Measurements from ENCODE around the gene PID1.

Gene PID1

DNA sequence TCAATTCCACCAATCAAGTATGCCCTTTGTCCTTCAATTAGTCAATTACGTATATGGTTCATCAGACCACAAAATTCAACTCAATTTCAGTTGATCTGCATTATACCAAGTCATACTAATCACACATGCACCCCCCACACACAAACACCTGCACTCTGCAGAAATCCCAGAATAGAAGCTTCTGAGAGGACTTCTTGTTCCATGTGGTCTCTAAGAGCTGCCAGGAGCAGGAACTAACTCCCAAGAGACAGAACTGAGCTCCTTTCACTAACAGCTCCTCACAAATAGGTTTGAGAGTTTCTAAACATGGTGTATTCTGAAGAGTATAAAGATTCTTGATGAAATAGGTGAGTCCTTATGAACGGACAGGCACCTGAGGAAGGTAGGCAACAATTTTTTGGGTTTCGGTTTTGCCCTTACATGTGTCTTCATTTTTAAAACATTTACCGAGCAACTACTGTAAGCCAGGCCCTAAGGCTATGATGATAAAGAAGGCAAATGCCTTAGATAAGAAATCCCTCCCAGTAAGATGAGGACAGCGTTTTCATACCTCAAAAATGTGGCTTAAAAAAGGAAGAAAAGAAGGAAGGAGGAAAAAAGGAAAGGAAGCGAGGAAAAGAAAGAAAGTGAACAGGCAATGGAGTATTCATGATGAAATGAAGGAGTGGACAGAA lies 183.1 kb downstream of the PID1 start:
- no peak overlapping the region for H3K4me3 ChIP-seq (ENCODE audit: low read depth, low read length)
- TF ChIP-seq, protein P1, sequence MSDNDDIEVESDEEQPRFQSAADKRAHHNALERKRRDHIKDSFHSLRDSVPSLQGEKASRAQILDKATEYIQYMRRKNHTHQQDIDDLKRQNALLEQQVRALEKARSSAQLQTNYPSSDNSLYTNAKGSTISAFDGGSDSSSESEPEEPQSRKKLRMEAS (IDR thresholded peaks at IDR 0.05; ENCODE audit: low read depth, low read length), result no peak
- TF ChIP-seq MYC (IDR thresholded peaks at IDR 0.05; ENCODE audit: low read depth, low read length) (no peak), POLR2A (IDR thresholded peaks at IDR 0.05; ENCODE audit: extremely low read depth, insufficient read length) (no peak)
- TF ChIP-seq, protein P2, sequence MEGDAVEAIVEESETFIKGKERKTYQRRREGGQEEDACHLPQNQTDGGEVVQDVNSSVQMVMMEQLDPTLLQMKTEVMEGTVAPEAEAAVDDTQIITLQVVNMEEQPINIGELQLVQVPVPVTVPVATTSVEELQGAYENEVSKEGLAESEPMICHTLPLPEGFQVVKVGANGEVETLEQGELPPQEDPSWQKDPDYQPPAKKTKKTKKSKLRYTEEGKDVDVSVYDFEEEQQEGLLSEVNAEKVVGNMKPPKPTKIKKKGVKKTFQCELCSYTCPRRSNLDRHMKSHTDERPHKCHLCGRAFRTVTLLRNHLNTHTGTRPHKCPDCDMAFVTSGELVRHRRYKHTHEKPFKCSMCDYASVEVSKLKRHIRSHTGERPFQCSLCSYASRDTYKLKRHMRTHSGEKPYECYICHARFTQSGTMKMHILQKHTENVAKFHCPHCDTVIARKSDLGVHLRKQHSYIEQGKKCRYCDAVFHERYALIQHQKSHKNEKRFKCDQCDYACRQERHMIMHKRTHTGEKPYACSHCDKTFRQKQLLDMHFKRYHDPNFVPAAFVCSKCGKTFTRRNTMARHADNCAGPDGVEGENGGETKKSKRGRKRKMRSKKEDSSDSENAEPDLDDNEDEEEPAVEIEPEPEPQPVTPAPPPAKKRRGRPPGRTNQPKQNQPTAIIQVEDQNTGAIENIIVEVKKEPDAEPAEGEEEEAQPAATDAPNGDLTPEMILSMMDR (IDR thresholded peaks at IDR 0.05; ENCODE audit: low read depth, low read length), result no peak
- DNase-seq (ENCODE audit: low read depth), result no peak

DNA sequence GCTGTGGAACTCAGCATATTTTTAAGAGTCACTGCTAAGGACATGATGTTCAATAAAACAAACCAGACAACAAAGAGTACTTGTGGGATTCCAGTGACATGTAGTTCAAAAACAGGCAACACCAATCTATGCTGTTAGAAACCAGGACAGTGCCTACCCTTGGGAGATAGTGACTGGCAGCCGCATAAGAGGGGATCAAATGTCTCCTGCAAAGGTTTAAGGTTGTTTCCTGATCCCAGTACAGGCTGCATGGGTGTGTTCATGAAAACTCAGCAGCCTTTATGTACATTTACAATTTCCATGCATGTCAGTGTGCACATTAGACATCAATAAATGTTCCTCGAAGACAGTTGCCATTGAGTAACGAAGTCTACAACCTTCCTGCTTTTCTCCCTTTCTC lies 183.8 kb downstream of the PID1 start:
- TF ChIP-seq, protein P2 (IDR thresholded peaks at IDR 0.05; ENCODE audit: low read depth, low read length), result no peak
- no peak for TF ChIP-seq POLR2A (IDR thresholded peaks at IDR 0.05; ENCODE audit: extremely low read depth, insufficient read length)
- no peak for TF ChIP-seq MYC (IDR thresholded peaks at IDR 0.05; ENCODE audit: low read depth, low read length)
- TF ChIP-seq, protein P1 (IDR thresholded peaks at IDR 0.05; ENCODE audit: low read depth, low read length), result no peak
- H3K4me3 ChIP-seq (ENCODE audit: low read depth, low read length), result no peak overlapping the region
- DNase-seq (ENCODE audit: low read depth), result no peak

DNA sequence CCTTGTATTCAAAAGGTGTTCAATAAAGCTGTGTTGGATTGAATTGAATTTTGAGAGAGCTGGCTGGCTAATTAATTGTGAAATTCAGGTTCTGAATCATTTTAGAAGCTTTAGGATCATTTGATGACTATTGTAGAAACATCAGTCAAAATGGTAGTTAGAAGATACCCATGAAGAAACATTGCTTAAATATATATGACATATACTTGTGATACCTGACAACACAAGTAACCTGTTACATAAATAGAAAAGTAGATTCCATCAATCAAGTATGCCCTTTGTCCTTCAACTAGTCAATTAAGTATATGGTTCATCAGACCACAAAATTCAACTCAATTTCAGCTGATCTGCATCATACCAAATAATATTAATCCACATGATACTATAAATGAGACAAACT lies 185.6 kb downstream of the PID1 start:
- no peak for DNase-seq (ENCODE audit: low read depth)
- H3K4me3 ChIP-seq (ENCODE audit: low read depth, low read length), result no peak overlapping the region
- TF ChIP-seq MYC (IDR thresholded peaks at IDR 0.05; ENCODE audit: low read depth, low read length), result no peak
- TF ChIP-seq POLR2A (IDR thresholded peaks at IDR 0.05; ENCODE audit: extremely low read depth, insufficient read length), result no peak
- TF ChIP-seq, protein P1 (IDR thresholded peaks at IDR 0.05; ENCODE audit: low read depth, low read length), result no peak
- TF ChIP-seq, protein P2 (IDR thresholded peaks at IDR 0.05; ENCODE audit: low read depth, low read length), result no peak

DNA sequence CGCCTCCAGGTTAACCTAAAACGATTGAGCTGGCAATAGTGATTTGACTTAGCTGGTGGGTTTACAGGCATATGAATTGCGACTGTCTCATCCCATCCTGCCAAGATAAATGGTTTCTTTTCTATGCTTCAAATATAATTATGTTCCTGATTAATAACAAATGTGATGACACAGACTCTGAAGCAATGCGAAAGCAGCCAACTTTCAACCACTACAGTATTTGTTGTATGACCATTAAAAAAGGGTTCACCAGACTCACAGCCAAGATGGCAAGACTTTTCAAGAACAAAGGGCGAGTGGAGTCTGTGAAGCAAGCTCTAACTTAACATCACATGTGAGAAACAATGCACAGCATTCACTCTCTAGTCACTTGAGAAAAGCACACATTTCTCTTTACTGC lies 186.6 kb downstream of the PID1 start:
- no peak for DNase-seq (ENCODE audit: low read depth)
- TF ChIP-seq, protein P2 (IDR thresholded peaks at IDR 0.05; ENCODE audit: low read depth, low read length), result no peak
- TF ChIP-seq POLR2A (IDR thresholded peaks at IDR 0.05; ENCODE audit: extremely low read depth, insufficient read length) (no peak), MYC (IDR thresholded peaks at IDR 0.05; ENCODE audit: low read depth, low read length) (no peak)
- TF ChIP-seq, protein P1 (IDR thresholded peaks at IDR 0.05; ENCODE audit: low read depth, low read length), result no peak
- no peak overlapping the region for H3K4me3 ChIP-seq (ENCODE audit: low read depth, low read length)

DNA sequence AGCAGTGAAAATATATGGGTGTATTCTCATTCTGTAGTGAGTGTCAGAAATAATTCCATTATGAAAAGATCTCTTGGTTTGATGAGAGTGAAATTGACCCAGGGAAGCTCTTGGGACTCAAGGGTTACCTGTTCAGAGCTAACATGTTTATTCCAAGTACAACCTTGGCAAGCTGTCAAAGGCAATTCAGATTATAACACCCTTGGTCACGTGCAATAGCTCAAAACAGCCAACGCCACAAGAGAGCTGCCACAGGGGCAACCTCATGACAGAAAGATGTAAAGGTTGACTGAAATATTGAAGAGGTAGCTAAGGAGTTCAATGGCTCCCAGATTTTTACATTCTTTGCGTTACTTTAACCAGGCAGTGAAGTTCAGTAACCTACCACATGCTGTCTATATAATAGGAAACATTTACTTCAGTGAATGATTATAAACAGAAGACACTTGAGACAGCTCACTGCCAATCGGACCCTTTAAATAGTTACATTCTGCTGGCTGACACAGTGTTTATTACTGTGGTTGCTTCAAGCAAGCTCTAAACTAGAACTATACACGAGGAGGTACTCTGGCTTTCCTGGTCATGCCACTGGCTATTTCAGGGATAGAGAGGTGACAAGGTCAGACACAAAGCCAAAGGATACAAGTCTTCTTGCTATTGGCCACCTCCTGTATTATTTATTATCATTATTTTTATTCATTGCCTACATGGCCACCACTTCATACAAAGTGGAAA lies 187.3 kb downstream of the PID1 start:
- TF ChIP-seq POLR2A (IDR thresholded peaks at IDR 0.05; ENCODE audit: extremely low read depth, insufficient read length), result no peak
- TF ChIP-seq, protein P2 (IDR thresholded peaks at IDR 0.05; ENCODE audit: low read depth, low read length), result no peak
- no peak for TF ChIP-seq MYC (IDR thresholded peaks at IDR 0.05; ENCODE audit: low read depth, low read length)
- TF ChIP-seq, protein P1 (IDR thresholded peaks at IDR 0.05; ENCODE audit: low read depth, low read length), result no peak
- no peak overlapping the region for H3K4me3 ChIP-seq (ENCODE audit: low read depth, low read length)
- DNase-seq (ENCODE audit: low read depth), result no peak

Measured in NB4 (cell line).